ENCODE results near the gene DPAGT1.
A peak's percentile ranks its signal among the peaks of the same experiment; 100 is the strongest.
"Not testable (repeated sequence)": the region's sequence is repeated elsewhere in the genome, so short reads cannot be mapped to it uniquely, and the experiment has no call there.

Gene DPAGT1

GRCh38 chr11:119101759-119102423 lies at the start of gene DPAGT1:
TSS of gene DPAGT1 (minus strand) at chr11:119101853. CDS start at chr11:119101655, 198 bp downstream.
- peak; percentile 100 for DNase-seq

GRCh38 chr11:119149786-119150275 lies 48.2 kb upstream of the DPAGT1 start:
- DNase-seq: no peak

- DNase-seq: no peak
Observed at GRCh38 chr11:119149018-119149785, 47.5 kb upstream of the DPAGT1 start, which contains the start of gene ABCG4. TSS of gene ABCG4 (plus strand) at chr11:119149052. CDS start at chr11:119149966, 914 bp downstream.

GRCh38 chr11:119148720-119149017 lies 47.0 kb upstream of the DPAGT1 start:
- DNase-seq: no peak

DNA sequence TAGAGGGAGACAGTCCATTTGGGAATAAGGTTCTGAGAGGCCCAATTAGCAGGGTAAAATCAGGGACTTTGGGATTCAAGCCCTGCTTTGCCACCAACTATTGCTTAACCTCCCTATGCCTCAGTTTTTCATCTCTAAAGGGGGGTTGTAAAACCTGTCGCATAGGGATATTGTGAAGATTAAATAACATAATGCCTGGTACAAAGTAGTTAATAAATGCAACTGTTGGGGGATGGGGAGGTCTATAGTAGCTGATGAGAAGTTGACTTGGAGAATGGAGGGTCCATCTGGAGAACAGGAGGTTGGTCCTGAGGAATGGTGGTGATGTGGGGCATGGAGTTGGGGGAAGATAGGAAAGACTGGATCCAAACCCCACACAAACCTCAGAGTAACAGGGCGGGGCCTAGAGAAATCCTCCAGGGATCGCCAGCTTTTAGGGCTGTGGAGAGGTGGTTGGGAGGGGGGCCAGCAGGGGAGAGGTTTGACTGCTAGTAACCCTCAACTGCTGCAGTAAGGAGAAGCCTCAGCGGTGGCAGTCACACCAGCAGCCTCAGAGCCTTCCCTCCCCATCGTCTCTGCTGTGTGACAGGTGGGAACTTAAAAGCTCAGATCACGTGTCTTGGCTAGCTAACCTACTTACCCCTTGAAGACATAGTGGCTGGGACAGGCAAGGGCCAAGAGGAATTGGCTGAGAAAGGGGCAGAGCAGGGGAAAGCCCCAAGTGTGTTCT lies 46.1 kb upstream of the DPAGT1 start:
- DNase-seq: no peak

GRCh38 chr11:119145551-119145950 lies 43.9 kb upstream of the DPAGT1 start:
- no peak for DNase-seq

GRCh38 chr11:119144825-119145486 lies 43.3 kb upstream of the DPAGT1 start:
- peak; percentile 57 for DNase-seq

GRCh38 chr11:119139276-119139675 lies 37.6 kb upstream of the DPAGT1 start:
- not testable (repeated sequence) for DNase-seq

DNA sequence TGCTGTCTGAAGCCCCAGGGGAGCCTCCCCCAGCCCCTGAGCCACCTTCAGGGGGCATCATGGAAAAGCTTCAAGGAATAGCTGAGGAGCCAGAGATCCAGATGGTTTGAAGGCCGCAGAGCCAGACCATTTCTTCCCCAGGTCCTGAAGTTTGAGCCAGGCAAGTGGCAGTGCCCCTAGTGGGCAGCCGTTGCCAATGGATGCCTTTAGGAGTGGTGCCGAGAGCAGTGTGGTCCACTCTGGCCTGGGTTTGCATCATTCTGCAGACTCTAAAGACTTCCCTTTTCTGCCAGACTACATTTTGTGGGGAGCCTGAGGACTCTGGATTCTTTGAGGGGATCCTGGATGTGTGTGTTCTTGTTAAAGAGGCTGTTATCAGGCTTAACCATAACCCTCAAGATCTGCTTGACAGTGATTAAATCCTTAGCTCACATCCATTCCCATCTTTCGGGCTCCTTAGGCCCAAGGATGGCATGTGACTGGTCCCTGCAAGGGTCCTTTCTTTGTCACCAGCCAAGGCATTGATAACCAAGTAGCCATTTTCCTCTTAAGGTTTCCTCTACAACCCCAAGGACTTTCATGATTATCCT lies 32.8 kb upstream of the DPAGT1 start:
- no peak for DNase-seq

GRCh38 chr11:119130662-119131061 lies 29.0 kb upstream of the DPAGT1 start:
- no peak for DNase-seq

- DNase-seq: no peak
Observed at GRCh38 chr11:119126675-119127268, 25.1 kb upstream of the DPAGT1 start.

DNA sequence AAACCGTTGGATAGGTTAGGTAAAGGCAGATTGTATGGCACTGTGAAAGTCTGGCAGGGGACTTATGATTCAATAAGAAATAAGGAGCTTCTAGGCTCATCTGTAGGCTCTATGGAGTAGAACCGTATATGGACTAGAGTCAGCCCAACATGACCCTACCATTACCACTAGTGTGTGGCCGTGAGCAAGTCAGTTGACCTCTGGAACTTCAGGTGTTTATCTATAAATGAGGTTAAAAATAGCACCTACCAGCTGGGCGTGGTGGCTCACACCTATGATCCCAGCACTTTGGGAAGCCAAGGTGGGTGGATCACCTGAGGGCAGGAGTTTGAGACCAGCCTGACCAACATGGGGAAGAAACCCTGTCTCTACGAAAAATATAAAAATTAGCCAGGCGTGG lies 24.2 kb upstream of the DPAGT1 start:
- DNase-seq: no peak

- DNase-seq: no peak
Observed at GRCh38 chr11:119121811-119122124, 20.1 kb upstream of the DPAGT1 start.

DNA sequence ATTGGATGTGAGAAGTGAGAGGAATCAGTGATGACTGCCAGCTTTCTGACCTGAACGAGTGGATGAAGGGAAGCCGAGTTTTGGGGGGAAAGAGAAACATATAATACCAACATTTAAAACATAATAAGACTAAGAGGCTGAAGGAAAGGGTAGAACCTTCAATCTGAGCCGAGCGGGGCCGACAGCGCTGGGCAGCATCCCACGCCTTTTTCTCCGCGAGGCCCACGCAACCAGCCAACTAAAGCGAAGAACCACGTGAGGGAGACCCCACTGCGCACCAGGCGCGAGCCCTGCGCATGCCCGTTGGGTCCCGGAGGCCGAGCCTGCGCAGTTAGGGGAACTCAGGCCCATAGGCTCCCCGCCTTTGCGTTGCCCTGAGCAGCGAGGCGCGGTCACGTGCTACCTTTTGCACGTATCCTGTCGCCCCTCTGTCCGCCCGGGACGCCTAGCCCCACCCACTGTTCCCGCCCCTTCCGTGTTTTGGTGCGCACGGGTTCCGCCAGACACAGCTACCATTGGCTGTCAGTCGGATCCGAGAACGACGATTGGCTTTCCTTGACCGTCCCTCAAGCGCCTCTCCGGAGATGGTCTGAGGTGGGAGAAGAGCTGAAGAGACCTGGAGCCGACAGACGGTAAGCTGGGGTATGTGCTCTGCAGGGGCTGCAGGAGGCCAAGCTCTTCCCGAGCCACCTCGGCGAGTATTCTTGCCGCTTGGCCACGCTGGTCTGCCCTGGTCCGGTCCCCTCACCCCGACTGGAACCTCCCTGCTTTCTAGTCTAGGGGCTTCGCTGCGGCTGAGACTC lies 19.6 kb upstream of the DPAGT1 start, which contains the start of gene HINFP:
HINFP (plus strand) TSS at position 573 of the 803 bp plus-strand sequence. CDS start 5,365 bp downstream, outside the sequence.
- peak; percentile 96 for DNase-seq

GRCh38 chr11:119120639-119121007 lies 19.0 kb upstream of the DPAGT1 start:
- no peak for DNase-seq

GRCh38 chr11:119118946-119119345 lies 17.3 kb upstream of the DPAGT1 start:
- no peak for DNase-seq

DNA sequence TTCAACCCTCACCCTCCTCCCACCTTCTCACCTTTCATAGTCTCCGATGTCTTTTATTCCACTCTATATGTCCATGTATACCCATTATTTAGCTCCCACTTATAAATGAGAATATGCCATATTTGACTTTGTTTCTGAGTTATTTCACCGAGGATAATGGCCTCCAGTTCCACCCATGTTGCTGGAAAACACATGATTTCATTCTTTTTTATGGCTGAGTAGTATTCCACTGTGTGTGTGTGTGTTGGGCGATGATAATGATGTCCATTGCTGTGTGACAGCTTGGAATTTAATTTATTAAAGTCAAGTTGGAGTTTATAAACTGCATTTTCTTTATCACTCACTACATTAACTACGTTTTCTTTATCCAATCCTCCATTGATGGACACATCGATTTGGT lies 16.6 kb upstream of the DPAGT1 start:
- DNase-seq: no peak

GRCh38 chr11:119117004-119117706 lies 15.5 kb upstream of the DPAGT1 start:
- DNase-seq: no peak

DNA sequence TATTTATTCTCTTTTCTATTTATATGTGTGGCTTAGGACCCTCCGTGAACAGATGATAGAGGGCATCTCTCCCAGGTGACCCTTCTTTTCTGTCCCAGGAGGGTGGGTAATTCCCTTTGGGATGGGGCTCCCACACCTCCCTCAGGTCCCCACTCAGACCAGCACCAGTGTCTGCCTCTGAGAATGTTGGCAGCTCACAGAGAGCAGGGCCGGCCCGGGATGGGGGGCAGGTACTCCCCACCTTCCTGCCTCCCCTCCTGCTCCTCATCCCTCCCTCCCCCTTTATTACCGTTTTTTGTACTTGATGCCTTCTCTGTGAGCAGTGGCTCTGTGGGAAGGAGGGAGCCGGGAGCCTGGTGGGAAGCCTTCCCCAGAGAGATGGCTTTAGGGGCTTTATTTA lies 14.9 kb upstream of the DPAGT1 start:
- DNase-seq: no peak

- DNase-seq: no peak
Observed at GRCh38 chr11:119116235-119116594, 14.6 kb upstream of the DPAGT1 start.
